ENCODE measurements around the gene KRTCAP3. TPM values are rescaled to one million over a fixed set of nuclear protein-coding genes. Genes with fewer than 3 reads are reported as not detected.

The KRTCAP3 gene
- total RNA-seq, 1 experiment from 2014 or later = 49.9 TPM

GRCh38 chr2:27446057-27446456 lies 3.9 kb downstream of the KRTCAP3 start:
- Histone ChIP-seq H3K14ac (ENCODE audit: insufficient read depth, low read length) (no peak overlapping the region), H3K79me1 (ENCODE audit: insufficient read depth, low read depth, low read length, poor library complexity, severe bottlenecking) (no peaks in the 10 kb centered on the region), H3K23me2 (ENCODE audit: insufficient read length, low read depth, low read length, poor library complexity, severe bottlenecking) (peaks cover 8% of the 10 kb centered on the region), H4K8ac (replicated peaks; ENCODE audit: insufficient read length, low read depth, low read length) (no peak overlapping the region), H3K4ac (ENCODE audit: low read depth, low read length) (no peak overlapping the region), H3K27ac (ENCODE audit: insufficient read length, low read depth, low read length) (no peak overlapping the region), H2AFZ (ENCODE audit: low read length) (no peak overlapping the region), H3K4me1 (ENCODE audit: insufficient read depth, low read length) (no peaks in the 10 kb centered on the region), H3K18ac (ENCODE audit: insufficient read length, low read depth, low read length) (no peak overlapping the region), H3K9ac (ENCODE audit: extremely low read depth, insufficient read length, low read length) (no peak overlapping the region), H2BK12ac (ENCODE audit: insufficient read length, low read depth, low read length) (no peak overlapping the region), H4K91ac (ENCODE audit: insufficient read length, low read depth, low read length) (no peak overlapping the region), H2BK15ac (ENCODE audit: low read depth, low read length) (no peak overlapping the region), H3K56ac (ENCODE audit: insufficient read length, low read depth, low read length) (no peak overlapping the region), H2BK5ac (ENCODE audit: insufficient read length, low read length) (no peak overlapping the region), H3T11ph (ENCODE audit: low read length) (no peak overlapping the region), H3K79me2 (ENCODE audit: insufficient read depth, low read length) (no peaks in the 10 kb centered on the region), H3K27me3 (ENCODE audit: insufficient read depth, low read length) (no peaks in the 10 kb centered on the region), H3K23ac (ENCODE audit: insufficient read length, low read depth, low read length) (no peak overlapping the region), H2BK120ac (ENCODE audit: low read depth, low read length, poor library complexity, severe bottlenecking) (no peak overlapping the region), H2AK5ac (ENCODE audit: insufficient read length, low read length) (no peak overlapping the region), H3K9me3 (ENCODE audit: control insufficient read depth, low read depth, low read length) (no peaks in the 10 kb centered on the region), H4K20me1 (ENCODE audit: control insufficient read depth, insufficient read depth, insufficient read length) (no peaks in the 10 kb centered on the region), H4K5ac (ENCODE audit: insufficient read length, low read depth, low read length) (no peak overlapping the region), H3K4me2 (ENCODE audit: insufficient read depth, insufficient read length, low read length) (no peak overlapping the region), H2BK20ac (ENCODE audit: low read depth, low read length, poor library complexity, severe bottlenecking) (no peak overlapping the region)
- Mint-ChIP-seq H3K27me3 (ENCODE audit: low read depth) (no peaks in the 10 kb centered on the region), H3K4me1 (peaks cover 13 to 15% of the 10 kb centered on the region in 2 experiments), H3K27ac (peak overlapping the region in 2 of 3 experiments; percentile 21 to 82; a peak in 2 of 7 replicates), H3K9me3 (no peaks in the 10 kb centered on the region), H3K4me3 (no peak overlapping the region), H3K36me3 (ENCODE audit: insufficient read depth in 1 of 3, low read depth in 3 of 3) (peaks cover 19 to 66% (median 48%) of the 10 kb centered on the region in 3 experiments; a peak in 6 of 7 replicates)
- TF ChIP-seq CTCF (conservative IDR thresholded peaks at IDR 0.05) = no peak
- WGBS (ENCODE audit: extremely low coverage, insufficient read length, low lambda C conversion rate) = no CpG with 5 or more reads among the region's 3 CpGs
- no peak for DNase-seq
